ENCODE data around the gene STRN3. TPM values are rescaled to one million over a fixed set of nuclear protein-coding genes. Genes with fewer than 3 reads are reported as not detected.

STRN3 gene
- total and polyA plus RNA-seq, 2 experiments from 2014 or later = 25.6 to 44.2 TPM

DNA sequence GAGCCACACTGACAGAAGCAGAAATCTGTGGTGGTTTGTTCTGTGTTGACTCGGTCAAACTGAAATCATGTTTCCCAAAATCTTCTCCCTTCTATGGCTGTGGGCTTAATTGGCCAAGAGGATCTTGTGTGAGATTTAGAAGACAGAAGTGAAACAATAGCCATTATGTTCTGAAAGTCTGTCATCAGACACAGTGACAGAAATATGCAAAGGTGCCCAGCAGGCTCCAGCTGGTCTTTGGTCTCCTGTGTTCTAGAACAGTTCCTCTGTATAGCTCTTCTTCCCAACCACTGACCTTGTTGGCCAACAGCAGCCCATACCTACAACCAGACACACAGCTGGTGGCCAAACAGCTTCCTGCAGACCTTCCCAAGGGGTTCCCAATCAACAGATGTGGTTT is 176.8 kb downstream of the STRN3 start:
- in situ Hi-C loops (cut with MboI) = no loop called here
- H3K4me3 ChIP-seq = no peak overlapping the region

DNA sequence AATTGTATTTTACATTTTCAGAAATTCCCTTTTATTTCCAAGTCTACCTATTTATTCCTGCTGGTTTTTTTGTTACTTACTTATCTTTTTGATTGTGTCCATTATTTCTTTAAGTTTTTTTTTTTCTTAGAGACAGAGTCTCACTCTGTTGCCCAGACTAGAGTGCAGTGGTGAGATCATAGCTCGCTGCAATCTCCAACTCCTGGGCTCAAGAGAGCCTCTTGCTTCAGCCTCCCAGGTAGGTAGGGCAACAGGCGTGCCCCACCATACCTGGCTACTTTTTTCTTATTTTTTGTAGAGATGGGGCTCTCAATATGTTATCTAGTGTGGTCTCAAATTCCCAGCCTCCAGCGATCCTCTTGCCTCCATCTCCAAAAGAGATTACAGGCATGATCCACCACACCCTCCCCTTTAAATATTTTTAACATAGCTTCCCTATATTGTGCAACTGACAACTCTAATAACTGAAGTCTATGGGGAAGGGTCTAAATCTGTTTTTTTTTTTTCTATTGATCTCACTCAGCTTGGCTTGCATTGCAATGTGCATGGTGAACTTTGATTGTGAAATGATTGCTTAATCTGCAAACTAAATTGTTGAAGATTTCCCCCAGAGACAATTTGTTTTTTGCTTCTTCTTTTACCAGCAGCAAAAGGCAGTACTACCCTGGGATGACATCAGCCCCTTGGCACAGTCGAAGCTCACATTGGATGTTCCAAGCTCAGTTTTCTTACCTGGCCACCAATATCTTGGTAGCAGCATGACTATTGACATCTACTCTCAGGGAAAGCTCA is 177.5 kb downstream of the STRN3 start:
- Histone ChIP-seq H3K36me3 (ENCODE audit: low read depth) (no peaks in the 10 kb centered on the region), H3K4me2 (ENCODE audit: unreplicated experiment) (no peak overlapping the region), H2AFZ (no peak overlapping the region), H3K27ac (no peak overlapping the region), H4K20me1 (ENCODE audit: insufficient read depth) (no peaks in the 10 kb centered on the region), H3K9ac (no peak overlapping the region), H3K9me3 (ENCODE audit: low read depth) (no peaks in the 10 kb centered on the region), H3K79me2 (ENCODE audit: insufficient read depth) (no peaks in the 10 kb centered on the region), H3K9me2 (ENCODE audit: insufficient read depth) (no peaks in the 10 kb centered on the region), H3K27me3 (replicated peaks; ENCODE audit: insufficient read depth) (0 out of 2 replicates have a peak, but pooled peaks cover 3% of the 10 kb centered on the region), H3K4me3 (no peak overlapping the region), H3F3A (ENCODE audit: insufficient read depth) (no peaks in the 10 kb centered on the region), H3K4me1 (ENCODE audit: insufficient read depth) (no peaks in the 10 kb centered on the region)
- 47 to 50% methylated on average over 4 of the region's 4 CpGs for WGBS, 2 experiments (ENCODE audit: low coverage in 1 of 2, low lambda C conversion rate in 2 of 2, missing lambda C conversion rate in 2 of 2)
- in situ Hi-C loops (cut with MboI) = no loop called here
- TF ChIP-seq EZH2 (IDR thresholded peaks at IDR 0.05; ENCODE audit: insufficient read depth, poor library complexity, severe bottlenecking) (no peak), EZH2phosphoT487 (IDR thresholded peaks at IDR 0.05; ENCODE audit: insufficient read depth, low read depth) (no peak)
- DNase-seq = no peak

More for the DNA sequence above, 176.8 kb downstream of the STRN3 start:
- no peak overlapping the region for H3K9ac ChIP-seq
- no peak overlapping the region for H3K27ac ChIP-seq
- no peaks in the 10 kb centered on the region for H3K9me2 ChIP-seq (ENCODE audit: insufficient read depth)
- TF ChIP-seq EZH2phosphoT487 (IDR thresholded peaks at IDR 0.05; ENCODE audit: insufficient read depth, low read depth) = no peak
- TF ChIP-seq EZH2 (IDR thresholded peaks at IDR 0.05; ENCODE audit: insufficient read depth, poor library complexity, severe bottlenecking) = no peak
- H3K4me1 ChIP-seq (ENCODE audit: insufficient read depth) = no peaks in the 10 kb centered on the region
- H3F3A ChIP-seq (ENCODE audit: insufficient read depth) = no peaks in the 10 kb centered on the region
- no peaks in the 10 kb centered on the region for H3K9me3 ChIP-seq (ENCODE audit: low read depth)
- H3K36me3 ChIP-seq (ENCODE audit: low read depth) = no peaks in the 10 kb centered on the region
- no peak overlapping the region for H2AFZ ChIP-seq
- WGBS, 2 experiments (ENCODE audit: low coverage in 1 of 2, low lambda C conversion rate in 2 of 2, missing lambda C conversion rate in 2 of 2) = 58 to 74% methylated on average over 1 of the region's 1 CpG
- DNase-seq = no peak
- H4K20me1 ChIP-seq (ENCODE audit: insufficient read depth) = no peaks in the 10 kb centered on the region
- no peaks in the 10 kb centered on the region for H3K79me2 ChIP-seq (ENCODE audit: insufficient read depth)
- no peak overlapping the region for H3K4me2 ChIP-seq (ENCODE audit: unreplicated experiment)
- 0 out of 2 replicates have a peak, but pooled peaks cover 3% of the 10 kb centered on the region for H3K27me3 ChIP-seq (replicated peaks; ENCODE audit: insufficient read depth)

MicroRNA genes within 50 kb of the gene (microRNA counts, 767-probe panel; counts per million panel counts)
- microRNA hsa-miR-624-3p = 447 counts per million, percentile 86 among the panel's probes with 10 or more counts

Small RNAs within 50 kb of the gene (microRNA-seq; reads per million reads assigned to microRNA genes)
- 9.7 reads per million, percentile 15 among the genes with 10 or more reads in this experiment for gene MIR624 (ENCODE audit: borderline number of aligned reads)

Small RNAs within 50 kb of the gene (small RNA-seq; reads per million reads assigned to genes)
- gene HIGD1AP17 (ENCODE audit: low read depth, low replicate concordance) (not detected), gene MIR624 (ENCODE audit: low read depth, low replicate concordance) (not detected)

Other genes starting within 250 kb of the STRN3 start
- gene COCH, start 151.8 kb downstream of the STRN3 start, total RNA-seq (2014; rRNA removed; shearing (Covaris generic)) = 2.7 TPM in 1 of 2 replicates, not detected in the other
- gene COCH, start 151.8 kb downstream of the STRN3 start, polyA plus RNA-seq (2016; fragmentation: Nextera tagmentation; extraction: Ambion mirVana) = 0.09 TPM in 1 of 2 replicates, not detected in the other
- 8.7 and 9.9 TPM in 2 replicates for gene AP4S1, start 730 bp downstream of the STRN3 start, total RNA-seq (2014; rRNA removed; shearing (Covaris generic))
- gene AP4S1, start 730 bp downstream of the STRN3 start, polyA plus RNA-seq (2016; fragmentation: Nextera tagmentation; extraction: Ambion mirVana) = 6.3 and 7.7 TPM in 2 replicates
- gene HECTD1, start 181.4 kb upstream of the STRN3 start, total RNA-seq (2014; rRNA removed; shearing (Covaris generic)) = 110 and 145 TPM in 2 replicates
- gene HECTD1, start 181.4 kb upstream of the STRN3 start, polyA plus RNA-seq (2016; fragmentation: Nextera tagmentation; extraction: Ambion mirVana) = 39.0 and 44.5 TPM in 2 replicates

All from GM23248 (cell line).